ENCODE measurements around the gene ME3.
"Not testable (repeated sequence)": the region's sequence is repeated elsewhere in the genome, so short reads cannot be mapped to it uniquely, and the experiment has no call there.

Gene ME3

DNA sequence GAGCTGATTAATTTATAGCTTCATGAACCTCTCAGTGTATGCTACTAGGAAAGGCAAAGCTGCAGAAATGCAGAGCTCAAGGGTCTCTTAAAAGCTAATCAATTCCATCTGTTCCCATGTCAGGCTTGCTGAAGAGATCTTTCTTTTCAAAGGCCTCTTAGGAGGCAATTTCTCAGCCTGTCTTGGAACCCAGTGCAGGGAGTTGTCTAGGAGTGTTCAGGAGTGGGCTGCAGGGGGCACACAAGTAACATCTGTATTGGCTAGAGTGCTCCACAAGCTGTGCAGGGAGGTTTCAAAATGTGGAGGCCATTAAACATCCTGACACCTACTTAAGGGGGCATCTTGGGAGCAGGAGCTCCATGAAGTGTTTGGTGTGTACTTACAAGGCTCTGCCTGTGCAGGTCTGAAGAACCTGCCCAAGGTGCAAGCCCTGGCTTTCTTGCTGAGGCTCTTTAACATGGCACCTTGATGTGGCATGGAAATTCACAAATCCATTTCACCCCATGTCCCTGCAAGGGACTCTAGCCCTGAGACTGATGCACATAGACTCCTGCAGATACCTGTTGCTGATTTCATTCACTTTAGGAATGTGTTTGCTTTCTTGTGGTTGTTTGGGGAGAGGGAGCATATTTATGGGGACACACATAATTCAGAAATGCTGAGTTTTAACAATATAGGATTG, 134.7 kb downstream of the ME3 start:
- ATAC-seq (no peak), DNase-seq (no peak)
- no peak overlapping the region for H3K4me3 Mint-ChIP-seq
- no peak overlapping the region for H3K27ac Mint-ChIP-seq
- H3K9me3 Mint-ChIP-seq: peaks cover 5% of the 10 kb centered on the region
- H3K36me3 Mint-ChIP-seq (ENCODE audit: low read depth): no peaks in the 10 kb centered on the region
- peaks cover 10% of the 10 kb centered on the region for H3K27me3 Mint-ChIP-seq
- no peaks in the 10 kb centered on the region for H3K4me1 Mint-ChIP-seq

GRCh38 chr11:86535773-86536172, 136.6 kb downstream of the ME3 start:
- Mint-ChIP-seq H3K4me1 (no peaks in the 10 kb centered on the region), H3K27me3 (peaks cover 6% of the 10 kb centered on the region), H3K27ac (no peak overlapping the region), H3K9me3 (no peaks in the 10 kb centered on the region), H3K36me3 (ENCODE audit: low read depth) (no peaks in the 10 kb centered on the region), H3K4me3 (no peak overlapping the region)
- ATAC-seq (no peak), DNase-seq (no peak)

DNA sequence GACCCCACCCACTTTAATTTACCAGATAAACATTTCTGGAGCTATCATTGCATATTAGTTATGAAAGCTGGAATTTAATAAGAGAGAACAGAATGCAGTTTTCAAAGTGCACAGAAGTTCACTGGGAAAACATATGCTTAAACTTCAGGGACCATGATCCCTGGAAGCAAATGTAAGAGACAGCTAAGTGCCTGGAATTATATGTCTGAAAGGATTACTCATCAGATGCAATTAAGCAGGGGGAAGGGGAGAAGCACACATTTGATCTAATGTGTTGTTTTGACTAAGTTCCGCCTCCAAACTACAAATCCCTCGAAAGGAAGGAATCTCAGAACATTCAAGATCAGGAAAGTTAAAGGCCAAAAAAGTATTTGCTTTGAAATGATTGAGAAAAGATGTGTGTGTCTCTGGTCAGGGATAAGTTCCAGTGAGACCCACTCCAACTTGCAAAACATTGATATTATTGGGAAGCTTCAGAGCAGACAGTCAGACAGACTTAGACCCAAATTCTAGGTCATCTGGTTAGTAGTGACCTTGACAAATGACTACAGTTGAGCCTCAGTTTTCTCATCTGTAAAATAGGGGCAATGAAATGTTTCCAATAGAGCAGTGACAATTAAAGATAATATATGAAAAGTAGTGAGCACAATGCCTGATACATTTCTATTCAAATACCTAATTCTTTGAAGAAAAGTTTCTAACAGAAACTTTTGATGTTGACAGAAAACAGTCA, 147.6 kb downstream of the ME3 start:
- Mint-ChIP-seq H3K9me3 (peaks cover 15% of the 10 kb centered on the region), H3K27ac (no peak overlapping the region), H3K4me3 (no peak overlapping the region), H3K27me3 (peaks cover 5% of the 10 kb centered on the region), H3K4me1 (peaks cover 5% of the 10 kb centered on the region), H3K36me3 (ENCODE audit: low read depth) (peaks cover 2% of the 10 kb centered on the region)
- DNase-seq (no peak), ATAC-seq (no peak)

DNA sequence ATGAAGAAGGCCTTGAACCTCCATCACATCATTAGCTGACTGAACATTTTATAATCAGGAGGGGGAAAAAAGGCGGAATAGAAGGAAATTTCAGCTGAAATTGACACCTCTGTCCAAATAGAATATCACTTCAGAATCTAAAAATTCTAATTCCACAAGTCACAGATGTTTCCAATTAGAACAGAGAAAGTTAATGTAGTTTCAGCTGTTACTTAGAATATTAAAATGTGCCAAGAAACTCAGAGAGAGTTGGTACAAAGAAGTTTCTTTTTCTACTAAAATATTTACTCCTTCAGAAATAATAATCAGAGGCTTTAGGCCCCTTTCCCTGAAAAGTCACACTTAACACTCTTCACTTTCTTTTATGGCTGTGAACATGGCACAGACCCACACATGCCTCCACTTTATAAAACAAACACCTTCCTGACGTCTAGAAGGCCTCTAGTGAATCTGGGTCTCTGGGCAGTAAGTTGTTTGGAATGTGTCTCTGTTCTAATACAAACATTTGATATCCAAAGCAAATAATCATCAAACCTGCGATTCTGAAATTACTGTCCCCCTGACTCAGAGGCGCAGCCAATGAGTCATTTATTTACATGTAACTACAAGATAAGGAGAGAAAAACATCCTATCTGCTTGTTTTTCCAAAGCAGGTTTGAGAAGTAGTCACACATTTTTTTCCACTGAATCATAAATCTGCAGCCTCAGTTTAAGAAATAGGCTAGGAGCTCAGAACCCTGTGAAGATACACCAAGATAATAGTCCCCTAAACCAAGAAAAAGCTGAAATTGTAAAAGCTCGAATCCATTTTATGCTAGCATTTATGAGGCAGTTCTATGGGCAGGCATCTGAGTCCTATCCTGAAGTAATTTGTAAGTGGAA, 148.4 kb downstream of the ME3 start:
- no peak for DNase-seq
- H3K4me3 Mint-ChIP-seq: no peak overlapping the region
- H3K27me3 Mint-ChIP-seq: peaks cover 3% of the 10 kb centered on the region
- H3K36me3 Mint-ChIP-seq (ENCODE audit: low read depth): peaks cover 2% of the 10 kb centered on the region
- peak overlapping the region; percentile 28 for H3K27ac Mint-ChIP-seq
- peaks cover 15% of the 10 kb centered on the region for H3K9me3 Mint-ChIP-seq
- no peak for ATAC-seq
- H3K4me1 Mint-ChIP-seq: peaks cover 5% of the 10 kb centered on the region

DNA sequence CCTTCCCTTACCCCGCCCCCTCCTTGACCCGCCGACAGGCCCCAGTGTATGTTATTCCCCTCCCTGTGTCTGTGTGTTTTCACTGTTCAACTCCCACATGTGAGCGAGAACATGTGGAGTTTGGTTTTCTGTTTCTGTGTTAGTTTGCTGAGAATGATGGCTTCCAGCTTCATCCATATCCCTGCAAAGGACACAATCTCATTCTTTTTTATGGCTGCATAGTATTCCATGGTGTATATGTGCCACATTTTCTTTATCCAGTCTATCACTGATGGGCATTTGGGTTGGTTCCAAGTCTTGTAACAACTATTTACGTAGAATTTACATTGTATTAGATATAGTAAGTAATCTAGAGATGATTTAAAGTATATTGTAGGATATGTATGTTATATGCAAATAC, 149.9 kb downstream of the ME3 start:
- H3K4me3 Mint-ChIP-seq; DNase-seq; H3K27me3 Mint-ChIP-seq; ATAC-seq; H3K36me3 Mint-ChIP-seq (ENCODE audit: low read depth); H3K4me1 Mint-ChIP-seq: not testable (repeated sequence)
- H3K9me3 Mint-ChIP-seq: peaks cover 11% of the 10 kb centered on the region
- peak overlapping the region; percentile 9 for H3K27ac Mint-ChIP-seq

GRCh38 chr11:86519064-86519911, 153.1 kb downstream of the ME3 start:
- DNase-seq (no peak), ATAC-seq (no peak)
- Mint-ChIP-seq H3K36me3 (ENCODE audit: low read depth) (peaks cover 2% of the 10 kb centered on the region), H3K27me3 (peaks cover 9% of the 10 kb centered on the region), H3K27ac (no peak overlapping the region), H3K4me3 (no peak overlapping the region), H3K4me1 (peaks cover 4% of the 10 kb centered on the region), H3K9me3 (peaks cover 4% of the 10 kb centered on the region)

DNA sequence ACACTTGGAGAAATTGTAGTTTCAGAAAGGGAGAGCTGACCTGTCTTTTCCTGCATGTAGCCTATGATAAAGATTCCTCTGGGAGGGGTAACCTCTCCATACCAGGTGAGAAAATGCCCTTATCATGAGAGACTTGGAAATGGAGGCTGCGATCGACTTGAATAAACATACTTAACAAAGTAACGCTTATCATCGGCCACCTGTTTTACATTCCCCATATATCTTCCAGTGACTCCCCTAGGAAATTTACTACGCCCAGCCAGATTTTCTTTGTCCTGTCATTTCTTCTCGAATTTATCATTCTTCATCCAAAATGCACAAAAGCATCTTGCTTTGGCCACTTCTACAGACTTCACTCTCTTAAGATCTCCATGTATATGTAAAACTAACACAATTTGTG, 154.2 kb downstream of the ME3 start:
- peaks cover 5% of the 10 kb centered on the region for H3K27me3 Mint-ChIP-seq
- no peak overlapping the region for H3K4me3 Mint-ChIP-seq
- no peak for DNase-seq
- no peaks in the 10 kb centered on the region for H3K36me3 Mint-ChIP-seq (ENCODE audit: low read depth)
- H3K4me1 Mint-ChIP-seq: peaks cover 2% of the 10 kb centered on the region
- no peak overlapping the region for H3K27ac Mint-ChIP-seq
- H3K9me3 Mint-ChIP-seq: peaks cover 4% of the 10 kb centered on the region
- no peak for ATAC-seq

DNA sequence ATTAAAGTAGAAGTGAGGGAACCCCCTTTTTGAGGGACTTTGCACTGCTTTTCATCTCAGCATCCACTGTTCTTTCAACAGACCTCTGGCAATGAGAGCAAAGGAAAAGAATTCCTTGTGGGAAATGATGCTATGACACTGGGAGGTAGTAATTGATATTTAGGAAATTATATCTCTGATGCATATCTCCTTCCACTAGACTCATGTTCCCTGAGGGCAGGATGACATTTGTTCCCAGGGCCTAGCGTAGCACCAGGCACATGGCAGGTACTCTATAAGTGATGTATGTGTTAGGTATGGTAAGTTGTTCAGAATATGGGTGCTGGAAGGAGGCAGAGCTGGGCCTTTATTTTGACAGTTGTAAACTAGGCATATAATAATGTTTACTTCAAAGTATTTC, 154.9 kb downstream of the ME3 start:
- DNase-seq (no peak), ATAC-seq (no peak)
- no peaks in the 10 kb centered on the region for H3K36me3 Mint-ChIP-seq (ENCODE audit: low read depth)
- no peak overlapping the region for H3K27ac Mint-ChIP-seq
- peaks cover 3% of the 10 kb centered on the region for H3K9me3 Mint-ChIP-seq
- H3K4me3 Mint-ChIP-seq: no peak overlapping the region
- peaks cover 5% of the 10 kb centered on the region for H3K27me3 Mint-ChIP-seq
- peaks cover 2% of the 10 kb centered on the region for H3K4me1 Mint-ChIP-seq

DNA sequence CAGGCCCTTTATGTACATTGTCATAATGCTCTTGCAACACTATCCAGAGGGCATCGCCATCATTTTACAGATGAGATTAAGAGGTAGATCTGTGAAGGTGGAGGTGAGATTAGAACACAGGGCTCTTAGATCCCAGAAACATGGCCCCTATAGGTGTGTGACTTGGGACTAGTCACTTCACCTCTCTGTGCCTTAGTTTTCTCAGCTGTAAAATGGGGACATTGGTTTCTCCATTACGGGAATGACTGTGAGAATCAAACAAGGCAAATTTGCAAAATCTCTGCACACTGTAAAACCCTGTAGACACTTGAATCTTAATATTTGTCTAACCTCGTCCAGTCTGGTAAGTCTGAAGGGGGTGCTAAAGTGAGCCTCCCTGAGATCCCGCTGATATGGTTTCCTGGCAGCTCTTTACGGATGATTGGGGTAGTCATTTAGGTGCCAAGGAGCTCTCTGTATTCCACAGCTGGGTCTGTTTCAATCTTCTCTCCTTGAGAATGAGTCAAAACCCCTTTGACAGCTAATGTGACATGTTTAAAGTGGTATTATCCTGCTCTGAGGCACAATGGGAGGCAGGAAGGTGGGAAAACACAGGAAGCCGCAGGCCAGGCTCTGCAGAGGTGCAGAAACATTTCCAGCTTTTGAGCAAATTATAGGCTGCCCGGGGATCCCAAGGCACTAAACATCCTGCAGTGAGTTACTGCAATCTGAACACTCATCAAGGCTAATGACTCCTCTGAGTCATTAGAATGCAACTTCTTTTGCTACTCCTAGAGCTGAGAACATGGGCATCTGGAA, 156.9 kb downstream of the ME3 start:
- Mint-ChIP-seq H3K9me3 (no peaks in the 10 kb centered on the region), H3K36me3 (ENCODE audit: low read depth) (no peaks in the 10 kb centered on the region), H3K4me1 (peaks cover 2% of the 10 kb centered on the region), H3K27ac (no peak overlapping the region), H3K4me3 (no peak overlapping the region), H3K27me3 (peaks cover 5% of the 10 kb centered on the region)
- DNase-seq: no peak
- ATAC-seq: no peak

GRCh38 chr11:86514453-86514852, 158.0 kb downstream of the ME3 start:
- no peak overlapping the region for H3K27ac Mint-ChIP-seq
- DNase-seq: no peak
- no peak overlapping the region for H3K4me3 Mint-ChIP-seq
- H3K4me1 Mint-ChIP-seq: peaks cover 2% of the 10 kb centered on the region
- no peaks in the 10 kb centered on the region for H3K9me3 Mint-ChIP-seq
- H3K36me3 Mint-ChIP-seq (ENCODE audit: low read depth): no peaks in the 10 kb centered on the region
- no peak for ATAC-seq
- peaks cover 5% of the 10 kb centered on the region for H3K27me3 Mint-ChIP-seq

DNA sequence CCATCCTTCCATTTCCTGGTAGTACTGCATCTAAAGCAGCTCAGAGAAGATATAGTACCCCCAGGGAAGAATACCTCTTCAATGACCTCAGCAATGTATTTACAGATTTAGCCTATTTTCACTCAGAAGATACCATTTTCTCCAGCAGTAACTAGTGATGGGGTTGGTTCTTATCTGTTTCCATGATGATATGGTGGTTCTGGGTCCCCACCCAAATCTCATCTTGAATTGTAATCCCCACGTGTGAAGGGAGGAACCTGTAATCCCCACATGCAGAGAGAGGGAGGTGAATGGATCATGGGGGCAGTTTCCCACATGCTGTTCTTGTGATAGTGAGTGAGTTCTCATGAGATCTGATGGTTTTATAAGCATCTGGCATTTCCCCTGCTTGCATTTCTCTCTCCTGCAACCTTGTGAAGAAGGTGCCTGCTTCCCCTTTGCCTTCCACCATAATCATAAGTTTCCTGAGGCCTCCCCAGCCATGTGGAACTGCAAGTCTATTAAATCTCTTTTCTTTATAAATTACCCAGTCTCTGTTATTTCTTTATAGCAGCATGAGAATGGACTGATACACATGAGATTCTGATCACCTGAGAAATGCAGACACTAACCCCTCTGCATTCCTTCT, 158.6 kb downstream of the ME3 start:
- H3K27me3 Mint-ChIP-seq: peaks cover 5% of the 10 kb centered on the region
- H3K36me3 Mint-ChIP-seq (ENCODE audit: low read depth): no peaks in the 10 kb centered on the region
- H3K27ac Mint-ChIP-seq: no peak overlapping the region
- DNase-seq (no peak), ATAC-seq (no peak)
- H3K4me1 Mint-ChIP-seq: peaks cover 2% of the 10 kb centered on the region
- H3K4me3 Mint-ChIP-seq: no peak overlapping the region
- no peaks in the 10 kb centered on the region for H3K9me3 Mint-ChIP-seq

- Mint-ChIP-seq H3K27me3 (peaks cover 5% of the 10 kb centered on the region), H3K4me1 (peaks cover 2% of the 10 kb centered on the region), H3K36me3 (ENCODE audit: low read depth) (no peaks in the 10 kb centered on the region), H3K9me3 (no peaks in the 10 kb centered on the region), H3K4me3 (no peak overlapping the region), H3K27ac (no peak overlapping the region)
- ATAC-seq (no peak), DNase-seq (no peak)
These were observed 159.3 kb downstream of the ME3 start for GRCh38 chr11:86513138-86513537.

- H3K36me3 Mint-ChIP-seq (ENCODE audit: low read depth): no peaks in the 10 kb centered on the region
- no peak overlapping the region for H3K27ac Mint-ChIP-seq
- DNase-seq (no peak), ATAC-seq (peak; percentile 73)
- H3K4me1 Mint-ChIP-seq: peaks cover 2% of the 10 kb centered on the region
- no peaks in the 10 kb centered on the region for H3K9me3 Mint-ChIP-seq
- peaks cover 7% of the 10 kb centered on the region for H3K27me3 Mint-ChIP-seq
- H3K4me3 Mint-ChIP-seq: no peak overlapping the region
These were observed 161.3 kb downstream of the ME3 start for GRCh38 chr11:86511086-86511551.
